ELR (cell line): ENCODE data around the gene OTOL1.

Source experiments
- DNase-seq: peaks from one replicate; pipeline ENCODE4 v3.0.0-alpha.2; 2015; ENCODE audit warnings: low read depth

OTOL1 gene

GRCh38 chr3:161545824-161546223 lies 49.2 kb downstream of the OTOL1 start:
- DNase-seq = no peak

GRCh38 chr3:161548301-161548700 lies 51.7 kb downstream of the OTOL1 start:
- peak; percentile 14 for DNase-seq

- DNase-seq = peak; percentile 27
Observed at GRCh38 chr3:161549261-161549660, 52.7 kb downstream of the OTOL1 start.

GRCh38 chr3:161550491-161551195 lies 54.0 kb downstream of the OTOL1 start:
- no peak for DNase-seq

GRCh38 chr3:161551697-161552096 lies 55.1 kb downstream of the OTOL1 start:
- no peak for DNase-seq

- no peak for DNase-seq
Observed at GRCh38 chr3:161552984-161553560, 56.5 kb downstream of the OTOL1 start.
